Measurements from ENCODE around the gene DMRTC2. TPM values are rescaled to one million over a fixed set of nuclear protein-coding genes. Genes with fewer than 3 reads are reported as not detected.

Gene DMRTC2
- polyA plus RNA-seq, 1 donor (not counting 4 experiments of a cell fraction or from before 2014, with no cell fraction given), result not detected

DNA sequence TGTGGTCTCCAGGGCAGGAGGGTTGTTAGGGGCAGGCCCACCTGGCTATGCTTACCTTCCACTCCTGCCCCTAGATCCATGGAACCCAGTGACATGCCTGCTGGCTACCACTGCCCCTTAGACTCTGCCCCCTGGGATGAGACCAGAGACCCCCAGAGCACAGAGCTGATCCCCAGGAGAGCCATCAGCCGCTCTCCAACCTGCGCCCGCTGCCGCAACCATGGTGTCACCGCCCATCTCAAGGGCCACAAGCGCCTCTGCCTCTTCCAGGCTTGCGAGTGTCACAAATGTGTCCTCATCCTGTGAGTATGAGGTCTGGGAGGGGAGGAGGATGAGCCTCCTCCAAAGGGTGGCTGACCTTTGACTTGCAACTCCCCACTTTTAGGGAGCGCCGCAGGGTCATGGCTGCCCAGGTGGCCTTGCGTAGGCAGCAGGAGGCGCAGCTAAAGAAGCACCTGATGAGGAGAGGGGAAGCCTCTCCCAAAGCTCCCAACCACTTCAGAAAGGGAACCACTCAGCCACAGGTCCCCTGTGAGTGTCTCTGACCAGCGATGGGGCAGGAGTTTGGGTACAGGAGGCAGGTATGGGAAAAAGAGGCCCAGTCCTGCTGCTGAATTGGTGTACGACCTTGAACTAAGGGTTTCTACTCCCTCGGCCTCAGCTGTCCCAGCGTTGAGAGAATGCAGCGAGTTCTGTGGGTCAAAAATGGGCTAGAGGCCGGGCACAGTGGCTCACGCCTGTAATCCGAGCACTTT lies 2.7 kb downstream of the DMRTC2 start:
- Histone ChIP-seq H3K9ac (ENCODE audit: control insufficient read depth, extremely low read depth, insufficient read depth, low read length) (no peak overlapping the region), H3K9me1 (ENCODE audit: control insufficient read depth, extremely low read depth, insufficient read depth, low read length) (no peaks in the 10 kb centered on the region), H3K27me3 (ENCODE audit: control insufficient read depth, extremely low read depth, insufficient read depth, low read length) (peaks cover 15% of the 10 kb centered on the region), H2AFZ (ENCODE audit: control insufficient read depth, low read length) (no peak overlapping the region), H3K4me1 (ENCODE audit: control insufficient read depth, extremely low read depth, insufficient read depth, low read length) (no peaks in the 10 kb centered on the region), H3K9me3 (ENCODE audit: control insufficient read depth, low read depth, low read length) (no peaks in the 10 kb centered on the region), H3K79me2 (ENCODE audit: control insufficient read depth, insufficient read depth, low read length) (no peaks in the 10 kb centered on the region), H3K4me3 (ENCODE audit: control insufficient read depth in 2 of 3, extremely low read depth in 1 of 3, insufficient read depth in 2 of 3, low read depth in 1 of 3, low read length in 3 of 3) (no peak overlapping the region), H3K4me2 (ENCODE audit: control insufficient read depth, extremely low read depth, insufficient read depth, low read depth, low read length) (no peak overlapping the region), H4K20me1 (ENCODE audit: control insufficient read depth, extremely low read depth, insufficient read depth, low read length) (no peaks in the 10 kb centered on the region), H3K27ac (ENCODE audit: control insufficient read depth, insufficient read depth, low read length) (no peak overlapping the region), H3K36me3 (ENCODE audit: control insufficient read depth in 2 of 2, extremely low read depth in 1 of 2, insufficient read depth in 2 of 2, low read length in 2 of 2) (no peaks in the 10 kb centered on the region)
- TF ChIP-seq, protein P1, sequence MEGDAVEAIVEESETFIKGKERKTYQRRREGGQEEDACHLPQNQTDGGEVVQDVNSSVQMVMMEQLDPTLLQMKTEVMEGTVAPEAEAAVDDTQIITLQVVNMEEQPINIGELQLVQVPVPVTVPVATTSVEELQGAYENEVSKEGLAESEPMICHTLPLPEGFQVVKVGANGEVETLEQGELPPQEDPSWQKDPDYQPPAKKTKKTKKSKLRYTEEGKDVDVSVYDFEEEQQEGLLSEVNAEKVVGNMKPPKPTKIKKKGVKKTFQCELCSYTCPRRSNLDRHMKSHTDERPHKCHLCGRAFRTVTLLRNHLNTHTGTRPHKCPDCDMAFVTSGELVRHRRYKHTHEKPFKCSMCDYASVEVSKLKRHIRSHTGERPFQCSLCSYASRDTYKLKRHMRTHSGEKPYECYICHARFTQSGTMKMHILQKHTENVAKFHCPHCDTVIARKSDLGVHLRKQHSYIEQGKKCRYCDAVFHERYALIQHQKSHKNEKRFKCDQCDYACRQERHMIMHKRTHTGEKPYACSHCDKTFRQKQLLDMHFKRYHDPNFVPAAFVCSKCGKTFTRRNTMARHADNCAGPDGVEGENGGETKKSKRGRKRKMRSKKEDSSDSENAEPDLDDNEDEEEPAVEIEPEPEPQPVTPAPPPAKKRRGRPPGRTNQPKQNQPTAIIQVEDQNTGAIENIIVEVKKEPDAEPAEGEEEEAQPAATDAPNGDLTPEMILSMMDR (optimal IDR thresholded peaks at IDR 0.05 in 1 of 3, IDR thresholded peaks at IDR 0.05 in 1 of 3, conservative IDR thresholded peaks at IDR 0.05 in 1 of 3; ENCODE audit: extremely low read depth in 1 of 3, insufficient read depth in 2 of 3, low read length in 3 of 3), result no peak
- TF ChIP-seq EZH2 (IDR thresholded peaks at IDR 0.05; ENCODE audit: low read length), result no peak
- dilution Hi-C loops (cut with MboI; ENCODE audit: extremely low pct_ligation_motif_present, low sequenced_read_pairs), result no loop called here
- FAIRE-seq (no peak), DNase-seq (ENCODE audit: low read depth, low spot score) (no peak)

DNA sequence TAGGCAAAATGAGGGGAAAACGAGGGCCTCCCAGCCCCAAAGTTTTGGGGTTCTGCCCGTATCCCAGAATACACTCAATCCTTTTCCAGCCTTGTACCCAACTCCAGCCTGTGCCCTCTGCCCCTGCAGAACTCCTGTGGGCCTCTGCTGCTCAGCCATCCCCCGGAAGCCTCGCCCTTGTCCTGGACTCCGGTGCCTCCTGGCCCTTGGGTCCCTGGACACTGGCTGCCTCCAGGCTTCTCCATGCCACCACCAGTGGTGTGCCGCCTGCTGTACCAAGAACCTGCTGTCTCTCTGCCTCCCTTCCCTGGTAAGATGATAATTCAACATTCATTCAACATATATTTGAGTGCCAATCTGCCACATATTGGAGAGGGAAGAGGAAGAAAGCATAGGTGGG lies 3.8 kb downstream of the DMRTC2 start:
- FAIRE-seq, result no peak
- Histone ChIP-seq H4K20me1 (ENCODE audit: control insufficient read depth, extremely low read depth, insufficient read depth, low read length) (no peaks in the 10 kb centered on the region), H3K9me1 (ENCODE audit: control insufficient read depth, extremely low read depth, insufficient read depth, low read length) (no peaks in the 10 kb centered on the region), H2AFZ (ENCODE audit: control insufficient read depth, low read length) (no peak overlapping the region), H3K4me3 (ENCODE audit: control insufficient read depth in 2 of 3, extremely low read depth in 1 of 3, insufficient read depth in 2 of 3, low read depth in 1 of 3, low read length in 3 of 3) (no peak overlapping the region), H3K4me2 (ENCODE audit: control insufficient read depth, extremely low read depth, insufficient read depth, low read depth, low read length) (no peak overlapping the region), H3K4me1 (ENCODE audit: control insufficient read depth, extremely low read depth, insufficient read depth, low read length) (no peaks in the 10 kb centered on the region), H3K27me3 (ENCODE audit: control insufficient read depth, extremely low read depth, insufficient read depth, low read length) (peaks cover 15% of the 10 kb centered on the region), H3K9ac (ENCODE audit: control insufficient read depth, extremely low read depth, insufficient read depth, low read length) (no peak overlapping the region), H3K27ac (ENCODE audit: control insufficient read depth, insufficient read depth, low read length) (no peak overlapping the region), H3K79me2 (ENCODE audit: control insufficient read depth, insufficient read depth, low read length) (no peaks in the 10 kb centered on the region), H3K9me3 (ENCODE audit: control insufficient read depth, low read depth, low read length) (no peaks in the 10 kb centered on the region), H3K36me3 (ENCODE audit: control insufficient read depth in 2 of 2, extremely low read depth in 1 of 2, insufficient read depth in 2 of 2, low read length in 2 of 2) (no peaks in the 10 kb centered on the region)
- TF ChIP-seq EZH2 (IDR thresholded peaks at IDR 0.05; ENCODE audit: low read length), result no peak
- TF ChIP-seq, protein P1 (optimal IDR thresholded peaks at IDR 0.05 in 1 of 3, IDR thresholded peaks at IDR 0.05 in 1 of 3, conservative IDR thresholded peaks at IDR 0.05 in 1 of 3; ENCODE audit: extremely low read depth in 1 of 3, insufficient read depth in 2 of 3, low read length in 3 of 3), result no peak
- dilution Hi-C loops (cut with MboI; ENCODE audit: extremely low pct_ligation_motif_present, low sequenced_read_pairs), result no loop called here
- DNase-seq (ENCODE audit: low read depth, low spot score), result no peak

Measured in keratinocyte (primary cell).